OCI-LY7 (cell line): ENCODE data around the gene MTFMT. TPM values are rescaled to one million over a fixed set of nuclear protein-coding genes. Genes with fewer than 3 reads are reported as not detected.
"Not testable (repeated sequence)": the region's sequence is repeated elsewhere in the genome, so short reads cannot be mapped to it uniquely, and the experiment has no call there.

Experiments
- BruUV-seq: library from RNA; stranded (reverse); fragments of 400-500 nt; replicated peaks from 2 replicates; lab custom pipeline; 2021; lab: Mats Ljungman, UMichigan
- CTCF ChIA-PET: fragments of 300-600 bp; sonication (Branson Sonifier 250); formaldehyde crosslinking; loops from one replicate; lab custom pipeline; 2022; ENCODE audit warnings: antibody characterized with exemption; ENCODE audit not compliant: unreplicated experiment; lab: Charles Lee
- POLR2A ChIA-PET: fragments of 300-600 bp; sonication (Branson Sonifier 250); formaldehyde crosslinking; loops from one replicate; lab custom pipeline; 2022; ENCODE audit warnings: antibody characterized with exemption; lab: Charles Lee
- DNase-seq: peaks from one replicate; pipeline ENCODE4 v3.0.0-alpha.2; 2015; ENCODE audit warnings: low spot score
- H2AFZ ChIP-seq: fragments of 200-600 bp; sonication (generic), shearing (Covaris generic); 2 replicates; pipeline ENCODE4 v1.6.1; 2014; ENCODE audit warnings: mild to moderate bottlenecking, antibody characterized with exemption, low read length, moderate library complexity
- H3K27ac ChIP-seq: fragments of 200-600 bp; sonication (generic); 2 replicates; pipeline ENCODE4 v1.5.1; 2014; ENCODE audit warnings: mixed run types, low read depth, mild to moderate bottlenecking, moderate library complexity, low read length, inconsistent platforms; ENCODE audit not compliant: poor library complexity, severe bottlenecking
- H3K36me3 ChIP-seq: fragments of 200-600 bp; sonication (generic); 2 replicates; pipeline ENCODE4 v1.6.1; 2014; ENCODE audit warnings: mild to moderate bottlenecking, antibody characterized with exemption, low read length, moderate library complexity, mixed read lengths; ENCODE audit not compliant: insufficient read depth
- H3K4me1 ChIP-seq: fragments of 200-600 bp; sonication (generic); 2 replicates; pipeline ENCODE4 v1.5.1; 2014; ENCODE audit warnings: mild to moderate bottlenecking, low read length; ENCODE audit not compliant: insufficient read depth, poor library complexity, severe bottlenecking
- H3K4me2 ChIP-seq: fragments of 200-600 bp; sonication (generic); 2 replicates; pipeline ENCODE4 v1.6.1; 2014; ENCODE audit warnings: mild to moderate bottlenecking, low read length
- H3K4me3 ChIP-seq: fragments of 200-600 bp; sonication (generic); 2 replicates; pipeline ENCODE4 v1.5.1; 2014; ENCODE audit warnings: mild to moderate bottlenecking, low read depth, low read length; ENCODE audit not compliant: poor library complexity, severe bottlenecking
- H3K79me2 ChIP-seq: fragments of 200-600 bp; sonication (generic); 2 replicates; pipeline ENCODE4 v1.6.1; 2016; ENCODE audit warnings: low read depth, mild to moderate bottlenecking, low read length, moderate library complexity, mixed read lengths; ENCODE audit not compliant: insufficient read depth
- H3K9me2 ChIP-seq: fragments of 200-600 bp; sonication (generic); 2 replicates; pipeline ENCODE4 v1.6.1; 2016; ENCODE audit warnings: mild to moderate bottlenecking, low read length, mixed read lengths; ENCODE audit not compliant: insufficient read depth
- H3K9me3 ChIP-seq: fragments of 200-600 bp; sonication (generic); 2 replicates; pipeline ENCODE4 v1.6.1; 2014; ENCODE audit warnings: mild to moderate bottlenecking, mixed run types, low read length, mixed read lengths
- H4K20me1 ChIP-seq: fragments of 200-600 bp; sonication (generic); 2 replicates; pipeline ENCODE4 v1.6.1; 2014; ENCODE audit warnings: mild to moderate bottlenecking, antibody characterized with exemption, low read length, moderate library complexity, mixed read lengths; ENCODE audit not compliant: insufficient read depth
- EZH2phosphoT487 ChIP-seq: fragments of 200-600 bp; sonication (generic); IDR thresholded peaks from 2 replicates; pipeline ENCODE4 v1.6.1; 2018; ENCODE audit warnings: low read depth, borderline replicate concordance, mild to moderate bottlenecking, mixed run types, antibody characterized with exemption, low read length, moderate library complexity, mixed read lengths
- intact Hi-C: fragments of 100-400 bp; cut with micrococcal nuclease; formaldehyde crosslinking; loops from one replicate; pipeline ENCODE4 v1.10.0; 2022; ENCODE audit not compliant: unreplicated experiment
- total RNA-seq, 2 experiments: library from RNA; depleted of rRNA in 1 of 2; stranded (reverse); fragments of >200 nt in 1 of 2; shearing (Covaris generic) in 1 of 2; gene quantifications; 2 replicates each; pipeline ENCODE4 v1.2.3, GENCODE V29; 2014 to 2022
- TF ChIP-seq, protein P1 (sequence below): fragments of 200-600 bp; sonication (generic); conservative IDR thresholded peaks from 2 replicates; pipeline ENCODE4 v1.5.1; 2014; ENCODE audit warnings: mild to moderate bottlenecking, antibody characterized with exemption, low read length, moderate library complexity, mixed read lengths

The MTFMT gene
- total RNA-seq, 2 experiments from 2014 or later, result 9.7 to 19.0 TPM

DNA sequence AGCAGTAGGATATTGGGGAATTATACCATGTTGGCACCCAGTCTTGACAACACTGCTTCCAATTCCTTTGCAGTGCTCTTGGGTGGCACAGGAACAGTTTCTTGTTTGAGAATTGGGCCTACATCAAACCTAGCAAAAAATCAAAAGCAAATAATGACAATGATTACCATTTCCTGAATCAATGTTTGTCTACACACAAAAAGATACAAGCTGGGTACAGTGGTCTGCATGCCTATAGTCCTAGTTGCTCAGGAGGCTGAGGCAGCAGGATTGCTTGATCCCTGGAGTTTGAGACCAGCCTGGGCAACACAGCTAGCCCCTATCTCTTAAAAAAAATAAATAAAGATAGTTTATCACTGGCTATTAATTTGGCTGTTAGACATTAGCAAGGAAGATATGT lies 8.0 kb downstream of the MTFMT start:
- no peak overlapping the region for H3K27ac ChIP-seq
- no peaks in the 10 kb centered on the region for H3K9me2 ChIP-seq
- H4K20me1 ChIP-seq, result no peaks in the 10 kb centered on the region
- H3K4me2 ChIP-seq, result no peak overlapping the region
- intact Hi-C loops, result no loop called here
- no peaks in the 10 kb centered on the region for H3K79me2 ChIP-seq
- no peak overlapping the region for H3K4me3 ChIP-seq
- DNase-seq, result no peak
- H3K4me1 ChIP-seq, result no peaks in the 10 kb centered on the region
- H2AFZ ChIP-seq, result no peak overlapping the region
- H3K9me3 ChIP-seq, result no peaks in the 10 kb centered on the region
- no TSS peak for BruUV-seq
- peaks cover 62% of the 10 kb centered on the region for H3K36me3 ChIP-seq
- TF ChIP-seq, protein P1, sequence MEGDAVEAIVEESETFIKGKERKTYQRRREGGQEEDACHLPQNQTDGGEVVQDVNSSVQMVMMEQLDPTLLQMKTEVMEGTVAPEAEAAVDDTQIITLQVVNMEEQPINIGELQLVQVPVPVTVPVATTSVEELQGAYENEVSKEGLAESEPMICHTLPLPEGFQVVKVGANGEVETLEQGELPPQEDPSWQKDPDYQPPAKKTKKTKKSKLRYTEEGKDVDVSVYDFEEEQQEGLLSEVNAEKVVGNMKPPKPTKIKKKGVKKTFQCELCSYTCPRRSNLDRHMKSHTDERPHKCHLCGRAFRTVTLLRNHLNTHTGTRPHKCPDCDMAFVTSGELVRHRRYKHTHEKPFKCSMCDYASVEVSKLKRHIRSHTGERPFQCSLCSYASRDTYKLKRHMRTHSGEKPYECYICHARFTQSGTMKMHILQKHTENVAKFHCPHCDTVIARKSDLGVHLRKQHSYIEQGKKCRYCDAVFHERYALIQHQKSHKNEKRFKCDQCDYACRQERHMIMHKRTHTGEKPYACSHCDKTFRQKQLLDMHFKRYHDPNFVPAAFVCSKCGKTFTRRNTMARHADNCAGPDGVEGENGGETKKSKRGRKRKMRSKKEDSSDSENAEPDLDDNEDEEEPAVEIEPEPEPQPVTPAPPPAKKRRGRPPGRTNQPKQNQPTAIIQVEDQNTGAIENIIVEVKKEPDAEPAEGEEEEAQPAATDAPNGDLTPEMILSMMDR, result no peak
- no peak for TF ChIP-seq EZH2phosphoT487
- POLR2A ChIA-PET, result interaction anchor here (1.4 kb wide), 1 partner anchor 35 kb away, joined by 5 read pairs; no protein-coding TSS in a partner anchor
- CTCF ChIA-PET, result no interaction called here

DNA sequence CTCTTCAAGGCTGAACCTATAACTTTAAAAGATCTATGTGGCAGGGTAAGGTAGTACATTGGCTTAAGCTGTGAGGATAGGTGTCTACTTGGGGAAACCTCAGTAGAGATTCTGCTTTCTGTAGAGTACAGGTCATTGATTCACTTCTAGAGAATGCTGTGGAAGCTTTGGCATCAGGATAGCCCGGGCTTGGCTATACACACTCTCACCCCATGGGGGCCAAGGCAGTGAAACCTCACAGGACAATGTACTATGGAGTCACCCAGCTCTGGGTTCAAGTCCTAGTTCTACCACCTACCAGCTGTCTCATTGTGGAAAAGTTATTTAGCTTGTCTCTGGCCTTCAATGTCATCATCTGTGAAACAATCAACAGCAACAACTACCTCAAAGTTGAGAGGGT lies 9.0 kb downstream of the MTFMT start:
- no peak overlapping the region for H3K4me3 ChIP-seq
- no TSS peak for BruUV-seq
- TF ChIP-seq, protein P1, result no peak
- no peaks in the 10 kb centered on the region for H3K9me3 ChIP-seq
- H3K79me2 ChIP-seq, result no peaks in the 10 kb centered on the region
- POLR2A ChIA-PET, result interaction anchor here (1.0 to 1.4 kb wide), 3 partner anchors 18 to 94 kb away, joined by 3 to 5 read pairs (median 4); partner anchors contain the start of gene UBAP1L
- no peak overlapping the region for H2AFZ ChIP-seq
- H3K27ac ChIP-seq, result no peak overlapping the region
- DNase-seq, result no peak
- no peaks in the 10 kb centered on the region for H3K9me2 ChIP-seq
- peaks cover 61% of the 10 kb centered on the region for H3K36me3 ChIP-seq
- no peaks in the 10 kb centered on the region for H3K4me1 ChIP-seq
- H4K20me1 ChIP-seq, result no peaks in the 10 kb centered on the region
- CTCF ChIA-PET, result no interaction called here
- intact Hi-C loops, result no loop called here
- H3K4me2 ChIP-seq, result no peak overlapping the region

DNA sequence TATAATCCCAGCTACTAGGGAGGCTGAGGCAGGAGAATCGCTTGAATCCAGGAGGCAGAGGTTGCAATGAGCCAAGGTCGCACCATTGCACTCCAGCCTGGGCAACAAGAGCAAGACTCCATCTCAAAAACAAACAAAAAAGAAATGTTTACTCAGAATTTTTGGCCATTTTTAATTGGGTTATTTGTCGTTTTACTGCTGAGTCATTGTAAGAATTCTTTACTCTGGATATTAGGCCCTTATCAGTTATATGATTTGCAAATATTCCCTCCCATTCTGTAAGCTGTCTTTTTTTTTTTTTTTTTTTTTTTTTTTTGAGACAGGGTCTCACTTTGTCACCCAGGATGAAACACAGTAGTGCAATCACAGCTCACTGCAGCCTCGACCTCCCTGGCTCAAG lies 18.2 kb downstream of the MTFMT start:
- H3K9me2 ChIP-seq, H3K4me2 ChIP-seq, DNase-seq, H3K4me3 ChIP-seq, H3K79me2 ChIP-seq, H3K27ac ChIP-seq, H3K9me3 ChIP-seq, H4K20me1 ChIP-seq, H2AFZ ChIP-seq, intact Hi-C loops, H3K4me1 ChIP-seq, BruUV-seq, CTCF ChIA-PET: not testable (repeated sequence)
- POLR2A ChIA-PET, result interaction anchor here (0.6 to 0.9 kb wide), 4 partner anchors 11 to 534 kb away, joined by 3 to 5 read pairs (median 4); no protein-coding TSS in a partner anchor
- H3K36me3 ChIP-seq, result peaks cover 41% of the 10 kb centered on the region
